ENCODE results near the gene TRMT61A.
A peak's percentile ranks its signal among the peaks of the same experiment; 100 is the strongest.

The TRMT61A gene

GRCh38 chr14:103574707-103575285, 45.8 kb downstream of the TRMT61A start:
- TF ChIP-seq TAF1 (IDR thresholded peaks at IDR 0.05; ENCODE audit: low read depth, low read length), result no peak
- TF ChIP-seq POLR2A (IDR thresholded peaks at IDR 0.05; ENCODE audit: low read depth, low read length), result no peak
- TF ChIP-seq PAX5 (IDR thresholded peaks at IDR 0.05; ENCODE audit: insufficient read depth, low read length, severe bottlenecking), result no peak
- no peak for DNase-seq (ENCODE audit: insufficient read length, low spot score)
- FAIRE-seq, result peak; percentile 66

GRCh38 chr14:103576371-103577024, 47.5 kb downstream of the TRMT61A start:
- no peak for FAIRE-seq
- no peak for DNase-seq (ENCODE audit: insufficient read length, low spot score)
- TF ChIP-seq SPI1 (IDR thresholded peaks at IDR 0.05; ENCODE audit: low read depth, low read length), result no peak
- no peak for TF ChIP-seq PAX5 (IDR thresholded peaks at IDR 0.05; ENCODE audit: insufficient read depth, low read length, severe bottlenecking)
- no peak for TF ChIP-seq POLR2AphosphoS5 (IDR thresholded peaks at IDR 0.05; ENCODE audit: low read depth, low read length)
- no peak for TF ChIP-seq POU2F2 (IDR thresholded peaks at IDR 0.05; ENCODE audit: low read depth, low read length)
- TF ChIP-seq TAF1 (IDR thresholded peaks at IDR 0.05; ENCODE audit: low read depth, low read length), result no peak
- TF ChIP-seq POLR2A (IDR thresholded peaks at IDR 0.05; ENCODE audit: low read depth, low read length), result no peak

- DNase-seq (ENCODE audit: insufficient read length, low spot score) (no peak), FAIRE-seq (no peak)
- no peak for TF ChIP-seq POLR2A (IDR thresholded peaks at IDR 0.05; ENCODE audit: low read depth, low read length)
- TF ChIP-seq POU2F2 (IDR thresholded peaks at IDR 0.05; ENCODE audit: low read depth, low read length), result no peak
- no peak for TF ChIP-seq SPI1 (IDR thresholded peaks at IDR 0.05; ENCODE audit: low read depth, low read length)
- no peak for TF ChIP-seq POLR2AphosphoS5 (IDR thresholded peaks at IDR 0.05; ENCODE audit: low read depth, low read length)
- no peak for TF ChIP-seq TAF1 (IDR thresholded peaks at IDR 0.05; ENCODE audit: low read depth, low read length)
- TF ChIP-seq PAX5 (IDR thresholded peaks at IDR 0.05; ENCODE audit: insufficient read depth, low read length, severe bottlenecking), result no peak
These were observed 49.5 kb downstream of the TRMT61A start for GRCh38 chr14:103578401-103579075.

- DNase-seq (ENCODE audit: insufficient read length, low spot score), result no peak
- TF ChIP-seq POLR2AphosphoS5 (IDR thresholded peaks at IDR 0.05; ENCODE audit: low read depth, low read length) (no peak), POLR2A (IDR thresholded peaks at IDR 0.05; ENCODE audit: low read depth, low read length) (no peak), TAF1 (IDR thresholded peaks at IDR 0.05; ENCODE audit: low read depth, low read length) (no peak), SPI1 (IDR thresholded peaks at IDR 0.05; ENCODE audit: low read depth, low read length) (no peak), POU2F2 (IDR thresholded peaks at IDR 0.05; ENCODE audit: low read depth, low read length) (no peak), PAX5 (IDR thresholded peaks at IDR 0.05; ENCODE audit: insufficient read depth, low read length, severe bottlenecking) (no peak)
- FAIRE-seq, result no peak
These were observed 52.2 kb downstream of the TRMT61A start for GRCh38 chr14:103581206-103581605.

GRCh38 chr14:103581954-103582703, 53.1 kb downstream of the TRMT61A start:
- no peak for DNase-seq (ENCODE audit: insufficient read length, low spot score)
- TF ChIP-seq POU2F2 (IDR thresholded peaks at IDR 0.05; ENCODE audit: low read depth, low read length) (no peak), POLR2A (IDR thresholded peaks at IDR 0.05; ENCODE audit: low read depth, low read length) (no peak), PAX5 (IDR thresholded peaks at IDR 0.05; ENCODE audit: insufficient read depth, low read length, severe bottlenecking) (no peak), TAF1 (IDR thresholded peaks at IDR 0.05; ENCODE audit: low read depth, low read length) (no peak), SPI1 (IDR thresholded peaks at IDR 0.05; ENCODE audit: low read depth, low read length) (no peak), POLR2AphosphoS5 (IDR thresholded peaks at IDR 0.05; ENCODE audit: low read depth, low read length) (no peak)
- no peak for FAIRE-seq

- FAIRE-seq (no peak), DNase-seq (ENCODE audit: insufficient read length, low spot score) (no peak)
- no peak for TF ChIP-seq POLR2AphosphoS5 (IDR thresholded peaks at IDR 0.05; ENCODE audit: low read depth, low read length)
- TF ChIP-seq POLR2A (IDR thresholded peaks at IDR 0.05; ENCODE audit: low read depth, low read length), result no peak
- no peak for TF ChIP-seq SPI1 (IDR thresholded peaks at IDR 0.05; ENCODE audit: low read depth, low read length)
- no peak for TF ChIP-seq TAF1 (IDR thresholded peaks at IDR 0.05; ENCODE audit: low read depth, low read length)
- no peak for TF ChIP-seq POU2F2 (IDR thresholded peaks at IDR 0.05; ENCODE audit: low read depth, low read length)
- TF ChIP-seq PAX5 (IDR thresholded peaks at IDR 0.05; ENCODE audit: insufficient read depth, low read length, severe bottlenecking), result no peak
These were observed 55.4 kb downstream of the TRMT61A start for GRCh38 chr14:103584326-103584915.
